GM23338 (cell line): ENCODE results near the gene GLP1R. TPM values are rescaled to one million over a fixed set of nuclear protein-coding genes. Genes with fewer than 3 reads are reported as not detected.

Experiments used
- ATAC-seq: fragments of 200-7000 bp; cut with Tn5 transposase; 3 replicates; pipeline ENCODE4 v1.9.1; 2020
- DNase-seq: peaks from one replicate; pipeline ENCODE4 v3.0.0-alpha.2; 2015; ENCODE audit warnings: low spot score
- H2AFZ ChIP-seq: fragments of 200-600 bp; sonication (generic); 2 replicates; pipeline ENCODE4 v1.8.0; 2016; ENCODE audit warnings: antibody characterized with exemption, mild to moderate bottlenecking, moderate library complexity
- H3F3A ChIP-seq: fragments of 200-600 bp; sonication (generic); replicated peaks from 2 replicates; pipeline ENCODE4 v1.8.0; 2017; ENCODE audit warnings: antibody characterized with exemption, mixed run types, low read depth
- H3K27ac ChIP-seq: fragments of 200-600 bp; sonication (generic); 2 replicates; pipeline ENCODE4 v1.6.1; 2016; ENCODE audit warnings: low read depth
- H3K27me3 ChIP-seq: fragments of 200-600 bp; sonication (generic); 2 replicates; pipeline ENCODE4 v1.8.0; 2016; ENCODE audit warnings: mild to moderate bottlenecking, mixed run types, moderate library complexity; ENCODE audit not compliant: insufficient read depth
- H3K36me3 ChIP-seq: fragments of 200-600 bp; sonication (generic); 2 replicates; pipeline ENCODE4 v1.8.0; 2016; ENCODE audit warnings: mild to moderate bottlenecking; ENCODE audit not compliant: insufficient read depth
- H3K4me1 ChIP-seq: fragments of 200-600 bp; sonication (generic); 2 replicates; pipeline ENCODE4 v1.8.0; 2016; ENCODE audit warnings: mild to moderate bottlenecking, moderate library complexity; ENCODE audit not compliant: insufficient read depth
- H3K4me2 ChIP-seq: fragments of 200-600 bp; sonication (generic); 2 replicates; pipeline ENCODE4 v1.7.1; 2017; ENCODE audit warnings: mixed run types
- H3K4me3 ChIP-seq: fragments of 200-600 bp; sonication (generic); 2 replicates; pipeline ENCODE4 v1.6.1; 2016; ENCODE audit warnings: mixed run types
- H3K79me2 ChIP-seq: fragments of 200-600 bp; sonication (generic); replicated peaks from 2 replicates; pipeline ENCODE4 v1.8.0; 2017; ENCODE audit warnings: mild to moderate bottlenecking; ENCODE audit not compliant: insufficient read depth
- H3K9me2 ChIP-seq: fragments of 200-600 bp; sonication (generic); 2 replicates; pipeline ENCODE4 v1.8.0; 2017; ENCODE audit not compliant: insufficient read depth
- H4K20me1 ChIP-seq: fragments of 200-600 bp; sonication (generic); replicated peaks from 2 replicates; pipeline ENCODE4 v1.8.0; 2017; ENCODE audit warnings: mild to moderate bottlenecking; ENCODE audit not compliant: insufficient read depth
- H3K27ac Mint-ChIP-seq: 2 replicates; pipeline ENCODE4 v1.8.0; 2020; ENCODE audit warnings: inconsistent platforms, mild to moderate bottlenecking, moderate library complexity, mixed read lengths
- H3K27me3 Mint-ChIP-seq: 3 replicates; pipeline ENCODE4 v1.8.0; 2022; ENCODE audit warnings: low read depth, mild to moderate bottlenecking, moderate library complexity, mixed read lengths, inconsistent platforms; ENCODE audit not compliant: insufficient read depth, poor library complexity
- H3K36me3 Mint-ChIP-seq: 3 replicates; pipeline ENCODE4 v1.8.0; 2021; ENCODE audit warnings: low read depth, mild to moderate bottlenecking, inconsistent platforms, moderate library complexity, mixed read lengths
- H3K4me1 Mint-ChIP-seq: 3 replicates; pipeline ENCODE4 v1.8.0; 2020; ENCODE audit warnings: mild to moderate bottlenecking, inconsistent platforms, mixed read lengths
- H3K4me3 Mint-ChIP-seq: 3 replicates; pipeline ENCODE4 v1.8.0; 2021; ENCODE audit warnings: moderate library complexity, mild to moderate bottlenecking, inconsistent platforms, mixed read lengths
- H3K9me3 Mint-ChIP-seq: 3 replicates; pipeline ENCODE4 v1.8.0; 2020; ENCODE audit warnings: moderate library complexity, mild to moderate bottlenecking, inconsistent platforms, mixed read lengths
- CREB1 ChIP-seq: fragments of 250-450 bp; sonication (Bioruptor Pico); IDR thresholded peaks from 2 replicates; pipeline ENCODE4 v1.5.0; 2020; ENCODE audit warnings: low read depth, mild to moderate bottlenecking, moderate library complexity
- CTCF ChIP-seq, 2 experiments: fragments of 200-600 bp in 1 of 2; sonication (generic) in 1 of 2; conservative IDR thresholded peaks; 2 replicates each; pipeline versions ENCODE4 v1.5.1 to v1.6.1; 2016 to 2017; ENCODE audit warnings: antibody characterized with exemption in 2 of 2, low read depth in 2 of 2, mild to moderate bottlenecking in 2 of 2, moderate library complexity in 1 of 2
- EZH2 ChIP-seq: fragments of 200-600 bp; sonication (generic); IDR thresholded peaks from one replicate; pipeline ENCODE4 v1.8.0; 2017; ENCODE audit warnings: antibody characterized with exemption, mild to moderate bottlenecking, low read depth; ENCODE audit not compliant: unreplicated experiment
- EZH2phosphoT487 ChIP-seq: fragments of 200-600 bp; sonication (generic); IDR thresholded peaks from one replicate; pipeline ENCODE4 v1.8.1; 2018; ENCODE audit warnings: antibody characterized with exemption; ENCODE audit not compliant: unreplicated experiment
- JUNB ChIP-seq: IDR thresholded peaks from one replicate; pipeline ENCODE4 v1.6.1; 2016; ENCODE audit warnings: antibody characterized with exemption; ENCODE audit not compliant: unreplicated experiment
- NANOG ChIP-seq: IDR thresholded peaks from 2 replicates; pipeline ENCODE4 v1.6.1; 2016; ENCODE audit warnings: antibody characterized with exemption, borderline replicate concordance
- POLR2AphosphoS5 ChIP-seq: IDR thresholded peaks from 2 replicates; pipeline ENCODE4 v1.6.1; 2016; ENCODE audit warnings: antibody characterized with exemption, low read depth
- STAT1 ChIP-seq: IDR thresholded peaks from one replicate; pipeline ENCODE4 v1.6.1; 2016; ENCODE audit warnings: antibody characterized with exemption; ENCODE audit not compliant: unreplicated experiment
- ZNF114 ChIP-seq: fragments of 250-450 bp; sonication (Bioruptor Pico); IDR thresholded peaks from 2 replicates; pipeline ENCODE4 v1.5.0; 2020; ENCODE audit warnings: mild to moderate bottlenecking, moderate library complexity
- ZNF331 ChIP-seq: fragments of 250-450 bp; sonication (Bioruptor Pico); IDR thresholded peaks from 2 replicates; pipeline ENCODE4 v1.5.0; 2020; ENCODE audit warnings: low read depth, mild to moderate bottlenecking, moderate library complexity
- polyA plus RNA-seq: library from polyadenylated mRNA; unstranded; fragments of >200 nt; fragmentation: Nextera tagmentation; extraction: Ambion mirVana; gene quantifications from 2 replicates; pipeline ENCODE4 v1.2.1, GENCODE V29; 2016
- total RNA-seq: library from RNA; depleted of rRNA; stranded (reverse); fragments of >200 nt; shearing (Covaris generic); gene quantifications from 2 replicates; pipeline ENCODE4 v1.2.3, GENCODE V29; 2014
- TF ChIP-seq, protein P1 (sequence below): fragments of 250-450 bp; sonication (Bioruptor Pico); IDR thresholded peaks from 2 replicates; pipeline ENCODE4 v1.5.0; 2020; ENCODE audit warnings: mild to moderate bottlenecking, moderate library complexity
- TF ChIP-seq, protein P2 (sequence below): IDR thresholded peaks from one replicate; pipeline ENCODE4 v1.6.1; 2018; ENCODE audit warnings: antibody characterized with exemption; ENCODE audit not compliant: unreplicated experiment
- TF ChIP-seq, protein P3 (sequence below): IDR thresholded peaks from 2 replicates; pipeline ENCODE4 v1.6.1; 2016; ENCODE audit warnings: antibody characterized with exemption

The GLP1R gene
- total and polyA plus RNA-seq, 2 experiments from 2014 or later: 0.42 to 3.7 TPM

DNA sequence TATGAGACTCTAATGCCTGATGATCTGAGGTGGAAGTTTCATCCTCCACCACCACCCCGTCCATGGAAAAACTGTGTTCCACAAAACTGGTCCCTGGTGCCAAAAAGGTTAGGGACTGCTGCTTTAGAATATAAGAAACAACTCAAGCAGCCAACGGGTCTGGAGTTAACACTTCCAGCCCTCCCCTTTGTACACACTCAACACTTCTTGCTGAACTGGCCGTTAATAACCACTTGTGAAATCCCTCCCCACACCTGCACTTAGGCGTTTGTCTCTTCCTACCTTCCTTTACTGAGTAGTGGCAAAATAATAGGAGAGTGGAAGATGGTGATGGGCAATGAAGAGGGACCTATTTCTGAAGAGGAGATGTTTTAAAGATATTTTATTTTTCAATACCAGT, 55.9 kb downstream of the GLP1R start:
- H3K27me3 Mint-ChIP-seq: peaks cover 1% of the 10 kb centered on the region
- H4K20me1 ChIP-seq: no peaks in the 10 kb centered on the region
- H3K36me3 Mint-ChIP-seq: peaks cover 3% of the 10 kb centered on the region; the same call in 2 of the 3 replicates
- no peak overlapping the region for H3K27ac Mint-ChIP-seq
- H2AFZ ChIP-seq: no peak overlapping the region
- no peaks in the 10 kb centered on the region for H3K27me3 ChIP-seq
- DNase-seq (no peak), ATAC-seq (no peak)
- no peak overlapping the region for H3K27ac ChIP-seq
- no peaks in the 10 kb centered on the region for H3F3A ChIP-seq
- H3K4me1 ChIP-seq: peaks cover 11% of the 10 kb centered on the region
- H3K4me2 ChIP-seq: no peak overlapping the region
- H3K4me3 Mint-ChIP-seq: no peak overlapping the region
- H3K36me3 ChIP-seq: no peaks in the 10 kb centered on the region; the same call in 1 of the 2 replicates
- peaks cover 8% of the 10 kb centered on the region for H3K4me1 Mint-ChIP-seq
- no peaks in the 10 kb centered on the region for H3K9me3 Mint-ChIP-seq
- no peak overlapping the region for H3K4me3 ChIP-seq
- TF ChIP-seq STAT1 (no peak), JUNB (no peak), NANOG (no peak), CREB1 (CRISPR knock-in tag) (no peak), ZNF331 (CRISPR knock-in tag) (no peak), CTCF (conservative IDR thresholded peaks at IDR 0.05; ENCODE audit: low read depth in 2 of 2) (no peak), EZH2 (no peak), ZNF114 (CRISPR knock-in tag) (no peak), POLR2AphosphoS5 (no peak), EZH2phosphoT487 (no peak)
- TF ChIP-seq, protein P1, sequence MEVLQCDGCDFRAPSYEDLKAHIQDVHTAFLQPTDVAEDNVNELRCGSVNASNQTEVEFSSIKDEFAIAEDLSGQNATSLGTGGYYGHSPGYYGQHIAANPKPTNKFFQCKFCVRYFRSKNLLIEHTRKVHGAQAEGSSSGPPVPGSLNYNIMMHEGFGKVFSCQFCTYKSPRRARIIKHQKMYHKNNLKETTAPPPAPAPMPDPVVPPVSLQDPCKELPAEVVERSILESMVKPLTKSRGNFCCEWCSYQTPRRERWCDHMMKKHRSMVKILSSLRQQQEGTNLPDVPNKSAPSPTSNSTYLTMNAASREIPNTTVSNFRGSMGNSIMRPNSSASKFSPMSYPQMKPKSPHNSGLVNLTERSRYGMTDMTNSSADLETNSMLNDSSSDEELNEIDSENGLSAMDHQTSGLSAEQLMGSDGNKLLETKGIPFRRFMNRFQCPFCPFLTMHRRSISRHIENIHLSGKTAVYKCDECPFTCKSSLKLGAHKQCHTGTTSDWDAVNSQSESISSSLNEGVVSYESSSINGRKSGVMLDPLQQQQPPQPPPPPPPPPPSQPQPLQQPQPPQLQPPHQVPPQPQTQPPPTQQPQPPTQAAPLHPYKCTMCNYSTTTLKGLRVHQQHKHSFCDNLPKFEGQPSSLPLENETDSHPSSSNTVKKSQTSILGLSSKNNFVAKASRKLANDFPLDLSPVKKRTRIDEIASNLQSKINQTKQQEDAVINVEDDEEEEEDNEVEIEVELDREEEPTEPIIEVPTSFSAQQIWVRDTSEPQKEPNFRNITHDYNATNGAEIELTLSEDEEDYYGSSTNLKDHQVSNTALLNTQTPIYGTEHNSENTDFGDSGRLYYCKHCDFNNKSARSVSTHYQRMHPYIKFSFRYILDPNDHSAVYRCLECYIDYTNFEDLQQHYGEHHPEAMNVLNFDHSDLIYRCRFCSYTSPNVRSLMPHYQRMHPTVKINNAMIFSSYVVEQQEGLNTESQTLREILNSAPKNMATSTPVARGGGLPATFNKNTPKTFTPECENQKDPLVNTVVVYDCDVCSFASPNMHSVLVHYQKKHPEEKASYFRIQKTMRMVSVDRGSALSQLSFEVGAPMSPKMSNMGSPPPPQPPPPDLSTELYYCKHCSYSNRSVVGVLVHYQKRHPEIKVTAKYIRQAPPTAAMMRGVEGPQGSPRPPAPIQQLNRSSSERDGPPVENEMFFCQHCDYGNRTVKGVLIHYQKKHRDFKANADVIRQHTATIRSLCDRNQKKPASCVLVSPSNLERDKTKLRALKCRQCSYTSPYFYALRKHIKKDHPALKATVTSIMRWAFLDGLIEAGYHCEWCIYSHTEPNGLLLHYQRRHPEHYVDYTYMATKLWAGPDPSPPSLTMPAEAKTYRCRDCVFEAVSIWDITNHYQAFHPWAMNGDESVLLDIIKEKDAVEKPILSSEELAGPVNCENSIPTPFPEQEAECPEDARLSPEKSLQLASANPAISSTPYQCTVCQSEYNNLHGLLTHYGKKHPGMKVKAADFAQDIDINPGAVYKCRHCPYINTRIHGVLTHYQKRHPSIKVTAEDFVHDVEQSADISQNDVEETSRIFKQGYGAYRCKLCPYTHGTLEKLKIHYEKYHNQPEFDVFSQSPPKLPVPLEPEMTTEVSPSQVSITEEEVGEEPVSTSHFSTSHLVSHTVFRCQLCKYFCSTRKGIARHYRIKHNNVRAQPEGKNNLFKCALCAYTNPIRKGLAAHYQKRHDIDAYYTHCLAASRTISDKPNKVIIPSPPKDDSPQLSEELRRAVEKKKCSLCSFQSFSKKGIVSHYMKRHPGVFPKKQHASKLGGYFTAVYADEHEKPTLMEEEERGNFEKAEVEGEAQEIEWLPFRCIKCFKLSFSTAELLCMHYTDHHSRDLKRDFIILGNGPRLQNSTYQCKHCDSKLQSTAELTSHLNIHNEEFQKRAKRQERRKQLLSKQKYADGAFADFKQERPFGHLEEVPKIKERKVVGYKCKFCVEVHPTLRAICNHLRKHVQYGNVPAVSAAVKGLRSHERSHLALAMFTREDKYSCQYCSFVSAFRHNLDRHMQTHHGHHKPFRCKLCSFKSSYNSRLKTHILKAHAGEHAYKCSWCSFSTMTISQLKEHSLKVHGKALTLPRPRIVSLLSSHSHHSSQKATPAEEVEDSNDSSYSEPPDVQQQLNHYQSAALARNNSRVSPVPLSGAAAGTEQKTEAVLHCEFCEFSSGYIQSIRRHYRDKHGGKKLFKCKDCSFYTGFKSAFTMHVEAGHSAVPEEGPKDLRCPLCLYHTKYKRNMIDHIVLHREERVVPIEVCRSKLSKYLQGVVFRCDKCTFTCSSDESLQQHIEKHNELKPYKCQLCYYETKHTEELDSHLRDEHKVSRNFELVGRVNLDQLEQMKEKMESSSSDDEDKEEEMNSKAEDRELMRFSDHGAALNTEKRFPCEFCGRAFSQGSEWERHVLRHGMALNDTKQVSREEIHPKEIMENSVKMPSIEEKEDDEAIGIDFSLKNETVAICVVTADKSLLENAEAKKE: no peak
- TF ChIP-seq, protein P2, sequence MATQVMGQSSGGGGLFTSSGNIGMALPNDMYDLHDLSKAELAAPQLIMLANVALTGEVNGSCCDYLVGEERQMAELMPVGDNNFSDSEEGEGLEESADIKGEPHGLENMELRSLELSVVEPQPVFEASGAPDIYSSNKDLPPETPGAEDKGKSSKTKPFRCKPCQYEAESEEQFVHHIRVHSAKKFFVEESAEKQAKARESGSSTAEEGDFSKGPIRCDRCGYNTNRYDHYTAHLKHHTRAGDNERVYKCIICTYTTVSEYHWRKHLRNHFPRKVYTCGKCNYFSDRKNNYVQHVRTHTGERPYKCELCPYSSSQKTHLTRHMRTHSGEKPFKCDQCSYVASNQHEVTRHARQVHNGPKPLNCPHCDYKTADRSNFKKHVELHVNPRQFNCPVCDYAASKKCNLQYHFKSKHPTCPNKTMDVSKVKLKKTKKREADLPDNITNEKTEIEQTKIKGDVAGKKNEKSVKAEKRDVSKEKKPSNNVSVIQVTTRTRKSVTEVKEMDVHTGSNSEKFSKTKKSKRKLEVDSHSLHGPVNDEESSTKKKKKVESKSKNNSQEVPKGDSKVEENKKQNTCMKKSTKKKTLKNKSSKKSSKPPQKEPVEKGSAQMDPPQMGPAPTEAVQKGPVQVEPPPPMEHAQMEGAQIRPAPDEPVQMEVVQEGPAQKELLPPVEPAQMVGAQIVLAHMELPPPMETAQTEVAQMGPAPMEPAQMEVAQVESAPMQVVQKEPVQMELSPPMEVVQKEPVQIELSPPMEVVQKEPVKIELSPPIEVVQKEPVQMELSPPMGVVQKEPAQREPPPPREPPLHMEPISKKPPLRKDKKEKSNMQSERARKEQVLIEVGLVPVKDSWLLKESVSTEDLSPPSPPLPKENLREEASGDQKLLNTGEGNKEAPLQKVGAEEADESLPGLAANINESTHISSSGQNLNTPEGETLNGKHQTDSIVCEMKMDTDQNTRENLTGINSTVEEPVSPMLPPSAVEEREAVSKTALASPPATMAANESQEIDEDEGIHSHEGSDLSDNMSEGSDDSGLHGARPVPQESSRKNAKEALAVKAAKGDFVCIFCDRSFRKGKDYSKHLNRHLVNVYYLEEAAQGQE: no peak
- TF ChIP-seq, protein P3, sequence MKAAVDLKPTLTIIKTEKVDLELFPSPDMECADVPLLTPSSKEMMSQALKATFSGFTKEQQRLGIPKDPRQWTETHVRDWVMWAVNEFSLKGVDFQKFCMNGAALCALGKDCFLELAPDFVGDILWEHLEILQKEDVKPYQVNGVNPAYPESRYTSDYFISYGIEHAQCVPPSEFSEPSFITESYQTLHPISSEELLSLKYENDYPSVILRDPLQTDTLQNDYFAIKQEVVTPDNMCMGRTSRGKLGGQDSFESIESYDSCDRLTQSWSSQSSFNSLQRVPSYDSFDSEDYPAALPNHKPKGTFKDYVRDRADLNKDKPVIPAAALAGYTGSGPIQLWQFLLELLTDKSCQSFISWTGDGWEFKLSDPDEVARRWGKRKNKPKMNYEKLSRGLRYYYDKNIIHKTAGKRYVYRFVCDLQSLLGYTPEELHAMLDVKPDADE: no peak
- no peaks in the 10 kb centered on the region for H3K9me2 ChIP-seq
- H3K79me2 ChIP-seq: no peaks in the 10 kb centered on the region
